ENCODE measurements around the gene CLTB.
A peak's percentile ranks its signal among the peaks of the same experiment; 100 is the strongest.

CLTB gene

GRCh38 chr5:176382721-176383120 lies 33.6 kb downstream of the CLTB start:
- DNase-seq (ENCODE audit: low read depth in 2 of 2), result no peak

- no peak for DNase-seq (ENCODE audit: low read depth in 2 of 2)
Observed at GRCh38 chr5:176381979-176382378, 34.4 kb downstream of the CLTB start.

GRCh38 chr5:176381423-176381822 lies 34.9 kb downstream of the CLTB start:
- DNase-seq (ENCODE audit: low read depth in 2 of 2), result no peak

- no peak for DNase-seq (ENCODE audit: low read depth in 2 of 2)
Observed at GRCh38 chr5:176379881-176380280, 36.5 kb downstream of the CLTB start.

DNA sequence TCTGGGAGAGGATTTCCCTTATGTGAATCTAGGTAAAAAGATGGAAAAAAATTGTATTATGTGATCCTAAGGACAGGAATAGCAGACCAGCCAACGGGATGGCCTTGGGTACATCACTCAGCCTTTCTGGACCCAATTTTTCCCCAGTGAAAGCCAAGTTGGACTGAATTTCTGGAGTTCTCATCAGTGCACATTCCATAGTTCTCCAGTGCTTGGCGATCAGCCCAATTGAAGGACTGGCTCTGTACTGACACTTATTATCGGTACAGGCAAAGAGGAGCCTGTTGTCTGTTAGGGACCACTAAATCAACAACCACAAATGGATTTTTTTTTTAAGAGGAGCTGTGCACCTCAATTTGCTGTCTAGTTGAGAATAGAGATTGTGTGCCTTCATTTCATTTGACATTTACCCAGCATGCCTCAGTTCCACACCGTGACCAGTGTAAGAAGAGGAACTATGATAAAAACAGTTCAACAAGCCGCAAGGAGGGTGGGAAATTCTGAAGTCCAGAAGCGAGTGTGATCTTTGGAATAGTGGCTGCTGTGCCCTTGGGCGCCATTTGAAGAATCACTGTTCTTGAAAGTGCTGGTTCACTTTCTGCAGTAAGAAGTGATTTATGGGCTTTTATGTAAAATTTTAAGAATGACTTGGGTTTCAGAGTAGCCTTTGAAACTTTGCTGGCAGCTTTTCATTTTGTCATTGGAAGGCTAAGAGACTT lies 43.1 kb downstream of the CLTB start:
- DNase-seq (ENCODE audit: low read depth in 2 of 2), result no peak

DNA sequence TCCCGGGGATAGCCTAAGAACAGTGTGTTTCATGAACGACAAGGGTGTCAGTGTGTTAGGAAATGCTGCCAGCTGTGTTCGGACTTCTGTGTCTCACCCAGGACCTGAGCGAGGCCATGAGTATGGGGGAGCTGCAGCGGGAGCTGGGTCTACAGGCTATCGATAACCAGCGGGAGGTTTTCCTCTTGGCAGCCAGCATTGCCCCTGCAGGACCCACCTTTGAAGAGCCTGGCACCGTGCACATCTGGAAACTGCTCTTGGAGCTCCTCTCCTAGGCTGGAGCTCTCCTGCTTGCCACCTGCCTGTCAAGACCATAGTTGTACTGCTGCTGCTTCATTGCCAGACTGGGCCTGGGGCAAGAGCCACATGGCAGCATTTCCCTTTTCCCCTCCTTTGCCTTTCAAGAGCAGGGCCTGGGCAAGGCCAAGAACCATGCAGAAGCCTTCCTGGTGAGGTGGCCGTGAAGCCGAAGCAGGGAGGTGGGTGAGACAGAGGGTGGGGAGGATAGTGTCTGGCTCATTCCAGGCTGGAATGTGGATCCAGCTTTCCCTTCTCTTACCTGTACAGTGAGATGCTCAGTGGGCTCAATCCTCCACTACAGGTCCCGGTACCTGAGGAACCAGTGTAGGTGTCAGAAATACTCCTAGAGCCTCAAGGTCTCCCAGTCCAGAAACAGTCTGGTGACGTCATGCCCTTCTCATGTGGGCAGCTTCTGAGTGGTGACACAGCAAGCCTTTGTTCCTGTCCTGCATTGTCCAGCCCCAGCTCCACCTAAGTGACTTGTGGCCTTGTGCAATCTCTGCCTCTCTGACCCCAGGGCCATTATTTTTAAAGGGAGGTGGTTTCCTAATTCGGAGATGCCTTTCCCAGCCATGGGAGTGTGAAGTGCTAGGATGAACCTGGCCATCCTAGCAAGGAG lies 44.5 kb downstream of the CLTB start:
- no peak for DNase-seq (ENCODE audit: low read depth in 2 of 2)

DNA sequence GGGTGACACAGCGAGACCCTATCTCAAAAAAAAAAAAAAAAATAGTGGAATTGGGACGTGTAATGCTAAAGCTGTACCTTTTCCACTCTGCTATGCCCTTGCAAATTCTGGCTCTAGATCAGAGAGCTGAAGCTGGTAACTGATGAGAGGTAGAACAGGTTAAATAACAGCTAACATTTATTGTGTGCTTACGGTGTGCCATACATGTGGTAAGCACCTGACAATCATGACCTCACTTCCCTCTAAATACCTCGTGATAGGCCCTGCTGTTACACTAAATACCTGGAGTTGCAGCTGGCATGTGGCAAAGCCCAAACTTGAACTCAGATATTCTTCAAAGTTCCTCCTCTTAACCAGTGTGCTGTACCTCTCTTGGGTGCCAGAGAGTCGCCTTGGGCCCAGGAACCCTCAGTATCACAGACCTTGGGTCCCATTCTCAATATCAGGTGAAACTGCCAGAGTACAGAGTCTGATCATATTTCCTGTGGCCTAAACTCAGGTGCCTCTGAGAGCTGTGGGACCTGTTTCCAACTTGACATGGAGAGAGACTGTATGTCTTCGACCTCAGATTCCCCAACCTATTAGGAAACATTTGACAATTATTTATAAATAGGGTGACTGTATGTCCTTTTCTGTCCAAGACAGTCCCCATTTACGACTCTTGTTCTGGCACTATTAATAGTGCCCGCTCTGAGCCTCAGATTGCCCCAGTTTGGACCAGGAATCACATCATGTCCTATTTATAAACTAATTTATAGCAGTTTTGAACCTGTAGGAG lies 46.2 kb downstream of the CLTB start:
- no peak for DNase-seq (ENCODE audit: low read depth in 2 of 2)

DNA sequence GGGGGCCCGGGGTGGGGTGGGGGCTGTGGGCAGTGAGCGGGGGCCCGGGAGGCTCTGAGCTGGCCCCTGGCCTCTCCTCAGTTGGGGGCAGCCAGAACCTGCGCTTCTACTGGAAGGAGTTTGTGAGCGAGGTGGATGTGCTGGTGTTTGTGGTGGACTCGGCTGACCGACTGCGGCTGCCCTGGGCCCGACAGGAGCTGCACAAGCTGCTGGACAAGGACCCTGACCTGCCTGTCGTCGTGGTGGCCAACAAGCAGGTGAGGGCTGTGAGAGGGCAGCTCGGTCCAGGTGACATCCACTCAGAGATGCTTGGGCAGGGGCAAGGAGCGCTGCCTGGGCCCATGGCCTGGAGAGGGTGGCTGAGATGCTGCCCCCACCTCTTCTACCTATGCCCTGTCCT lies 47.6 kb downstream of the CLTB start:
- DNase-seq (ENCODE audit: low read depth in 2 of 2), result no peak

- DNase-seq (ENCODE audit: low read depth in 2 of 2), result no peak
Observed at GRCh38 chr5:176366232-176366894, 50.0 kb downstream of the CLTB start.

DNA sequence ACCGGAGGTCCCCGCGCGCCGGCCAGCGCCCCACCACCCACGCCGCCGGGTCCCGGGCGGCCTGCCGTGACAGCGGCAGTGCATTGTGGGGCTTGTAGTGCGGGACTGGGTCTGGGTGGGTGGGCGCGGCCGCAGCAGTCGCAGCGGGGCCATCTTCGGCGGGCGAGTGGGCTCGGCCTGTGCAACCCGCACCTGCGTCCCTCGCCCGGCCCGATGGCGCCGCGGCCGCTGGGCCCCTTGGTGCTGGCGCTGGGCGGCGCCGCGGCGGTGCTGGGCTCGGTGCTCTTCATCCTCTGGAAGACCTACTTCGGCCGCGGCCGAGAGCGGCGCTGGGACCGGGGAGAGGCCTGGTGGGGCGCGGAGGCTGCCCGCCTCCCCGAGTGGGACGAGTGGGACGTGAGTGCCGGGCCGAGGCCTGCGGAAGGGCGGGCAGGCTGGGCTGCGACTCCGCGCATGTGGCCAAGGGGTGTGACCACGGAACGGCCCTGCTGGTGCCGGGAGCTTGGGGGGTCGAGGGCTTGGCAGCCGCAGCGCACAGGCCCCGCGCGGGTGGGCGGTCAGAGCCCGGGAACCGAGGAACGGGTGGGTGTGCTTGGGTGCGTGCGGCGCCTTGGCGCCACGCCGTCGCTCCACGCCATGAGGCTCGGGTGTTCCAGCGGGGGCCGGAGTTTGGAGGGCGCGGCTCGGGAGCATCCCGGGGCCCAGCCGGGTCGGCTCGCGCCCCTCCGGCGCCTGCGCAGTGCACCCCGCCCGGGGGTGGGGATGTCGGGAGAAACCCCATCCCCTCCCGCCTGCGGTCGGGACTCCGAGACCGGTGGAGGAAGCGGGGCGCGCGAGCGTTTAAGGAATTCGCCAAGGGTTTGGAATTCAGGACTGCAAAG lies 50.7 kb downstream of the CLTB start, which contains the start of gene ARL10:
Gene ARL10, plus strand, starts transcription at position 137 of the 881 bp plus-strand sequence. Its CDS starts 77 bp downstream, at position 214.
- DNase-seq (ENCODE audit: low read depth in 2 of 2), result peak; percentile 36 to 66

DNA sequence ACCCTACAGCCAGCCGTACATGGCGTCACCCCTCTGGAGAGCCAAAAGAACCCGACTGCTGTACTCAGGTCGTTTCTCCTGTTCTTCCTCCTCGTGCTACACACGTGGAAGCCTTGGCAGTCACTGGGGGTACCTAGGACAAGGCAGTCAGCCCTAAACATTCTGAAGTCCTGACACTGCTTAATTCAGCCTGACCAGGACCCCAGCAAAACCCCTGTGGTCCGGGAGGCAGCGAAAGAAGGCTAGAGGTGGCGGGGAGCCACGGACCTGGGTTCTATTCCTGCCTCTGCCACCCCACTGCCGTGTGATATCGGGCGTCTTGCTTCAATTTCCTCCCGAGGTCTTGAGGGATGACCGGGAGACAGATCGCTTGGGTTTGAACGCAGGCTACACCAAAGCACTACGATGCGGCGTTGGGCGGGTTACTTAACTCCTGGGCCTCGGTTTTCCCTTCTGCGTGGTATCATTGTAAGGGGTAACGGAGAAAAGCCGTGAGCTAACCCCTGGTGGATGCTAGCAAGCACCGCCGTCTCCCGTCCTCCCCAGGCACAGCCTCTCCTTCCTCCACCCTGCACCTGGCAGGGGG lies 51.5 kb downstream of the CLTB start:
- DNase-seq (ENCODE audit: low read depth in 2 of 2), result no peak

GRCh38 chr5:176362233-176362490 lies 54.2 kb downstream of the CLTB start:
- no peak for DNase-seq (ENCODE audit: low read depth in 2 of 2)

GRCh38 chr5:176361437-176362232 lies 54.7 kb downstream of the CLTB start, which contains the start of gene KIAA1191:
Gene KIAA1191, minus strand, starts transcription at chr5:176361764. Its CDS starts 2,256 bp downstream, at chr5:176359508.
- DNase-seq (ENCODE audit: low read depth in 2 of 2), result peak; percentile 88 to 91

GRCh38 chr5:176360894-176361436 lies 55.4 kb downstream of the CLTB start:
- no peak for DNase-seq (ENCODE audit: low read depth in 2 of 2)

DNA sequence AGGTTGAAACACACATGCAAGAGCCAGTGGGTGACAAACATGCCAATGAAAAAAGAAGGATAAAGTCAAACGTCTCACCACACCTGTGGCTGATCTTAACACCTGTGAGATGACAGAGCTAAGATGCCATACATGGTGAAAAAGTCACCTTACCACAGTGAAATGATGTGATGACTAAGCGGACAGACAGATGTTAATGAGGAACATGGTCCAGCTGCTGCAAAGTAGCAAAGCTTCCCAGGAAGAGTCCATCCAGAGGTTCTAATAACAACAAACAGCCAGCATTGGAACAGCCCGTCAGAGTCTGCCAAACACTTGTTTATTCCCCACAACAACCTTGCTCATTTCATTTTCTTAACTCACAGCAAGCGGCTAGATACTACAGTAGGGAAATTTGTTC lies 56.7 kb downstream of the CLTB start:
- DNase-seq (ENCODE audit: low read depth in 2 of 2), result no peak

GRCh38 chr5:176356179-176356566 lies 60.2 kb downstream of the CLTB start:
- no peak for DNase-seq (ENCODE audit: low read depth in 2 of 2)

GRCh38 chr5:176355400-176356178 lies 60.8 kb downstream of the CLTB start:
- DNase-seq (ENCODE audit: low read depth in 2 of 2), result no peak

GRCh38 chr5:176353533-176353932 lies 62.8 kb downstream of the CLTB start:
- no peak for DNase-seq (ENCODE audit: low read depth in 2 of 2)

All from stimulated activated CD4-positive, alpha-beta T cell treated with anti-CD3 and anti-CD28 coated beads, Interleukin-1b, Interleukin-23, amount 100 ng/mL, for 4 hours (primary cell).